Immature natural killer cell (primary cell): ENCODE measurements around the gene COPS7B. TPM values are rescaled to one million over a fixed set of nuclear protein-coding genes. Genes with fewer than 3 reads are reported as not detected.
A peak's percentile ranks its signal among the peaks of the same experiment; 100 is the strongest.

Source experiments
- DNase-seq, 3 donors: peaks; one replicate each; pipeline ENCODE4 v3.0.0; 2022; ENCODE audit warnings: mixed read lengths in 1 of 3
- H3K27ac Mint-ChIP-seq, 6 donors: one replicate each; pipeline ENCODE4 v1.8.0; 2020; ENCODE audit warnings: mixed read lengths in 6 of 6, mild to moderate bottlenecking in 5 of 6, inconsistent platforms in 4 of 6, moderate library complexity in 3 of 6
- H3K27me3 Mint-ChIP-seq, 3 donors: one replicate each; pipeline ENCODE4 v1.8.0; 2020 to 2021; ENCODE audit warnings: low read depth in 3 of 3, mild to moderate bottlenecking in 3 of 3, mixed read lengths in 3 of 3, moderate library complexity in 3 of 3, inconsistent platforms in 1 of 3
- H3K36me3 Mint-ChIP-seq, 3 donors: one replicate each; pipeline ENCODE4 v1.8.0; 2020; ENCODE audit warnings: mixed read lengths in 3 of 3, inconsistent platforms in 2 of 3, mild to moderate bottlenecking in 2 of 3
- H3K4me1 Mint-ChIP-seq, 2 donors: one replicate each; pipeline ENCODE4 v1.8.0; 2020; ENCODE audit warnings: inconsistent platforms in 2 of 2, mild to moderate bottlenecking in 2 of 2, mixed read lengths in 2 of 2, moderate library complexity in 1 of 2
- H3K4me3 Mint-ChIP-seq, 5 donors: one replicate each; pipeline ENCODE4 v1.8.0; 2020; ENCODE audit warnings: mild to moderate bottlenecking in 5 of 5, mixed read lengths in 5 of 5, inconsistent platforms in 3 of 5, moderate library complexity in 3 of 5
- H3K9me3 Mint-ChIP-seq, 6 donors: one replicate each; pipeline ENCODE4 v1.8.0; 2020; ENCODE audit warnings: mild to moderate bottlenecking in 6 of 6, mixed read lengths in 6 of 6, inconsistent platforms in 4 of 6, moderate library complexity in 3 of 6
- polyA plus RNA-seq, 3 donors: library from polyadenylated mRNA; unstranded; fragments of 300-500 nt; fragmentation: Illumina TruSeq; gene quantifications; one replicate each; pipeline ENCODE4 v1.2.3, GENCODE V29; 2021

The COPS7B gene
- polyA plus RNA-seq, 3 donors from 2014 or later = 23.2 to 29.0 (median 28.9) TPM

DNA sequence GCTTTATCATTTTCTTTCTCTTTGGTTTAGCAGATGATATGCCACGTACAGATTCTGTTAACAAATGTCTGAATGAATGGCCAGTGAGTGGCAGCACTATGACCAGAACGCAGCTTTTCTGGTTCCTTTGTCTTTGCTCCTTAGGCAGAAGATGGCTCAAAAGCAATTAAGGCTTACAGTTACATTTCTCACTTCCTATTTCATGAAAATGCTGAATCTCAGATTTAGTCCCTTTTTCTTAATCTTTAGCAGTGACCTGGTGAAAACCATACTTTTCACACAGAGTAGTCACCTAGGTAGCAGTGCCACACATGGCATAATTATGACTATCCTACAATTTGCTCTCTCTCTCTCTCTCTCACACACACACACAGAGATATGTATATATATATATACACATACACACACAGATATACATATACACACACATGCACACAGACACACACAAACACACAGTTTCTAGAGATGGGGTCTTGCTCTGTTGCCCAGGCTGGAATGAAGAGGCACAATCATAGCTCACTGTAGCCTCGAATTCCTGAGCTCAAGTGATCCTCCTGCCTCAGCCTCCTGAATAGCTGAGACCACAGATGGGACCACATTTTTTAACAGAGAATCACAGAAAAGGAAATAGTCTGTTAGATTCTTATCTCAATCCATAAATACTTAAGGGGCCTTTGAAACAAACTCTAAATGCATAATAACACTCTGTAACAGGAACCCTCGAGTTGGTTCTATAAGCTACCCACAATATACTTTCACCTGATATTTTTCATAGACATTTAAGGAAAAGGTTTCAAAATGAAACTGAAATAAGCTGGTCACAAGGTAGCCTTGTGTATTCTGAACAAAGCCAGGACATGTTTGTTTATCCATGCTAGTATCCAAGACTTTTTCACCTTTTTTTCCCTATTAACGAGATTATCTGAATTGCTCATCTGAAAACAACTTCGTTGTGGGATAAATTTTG, 16.8 kb upstream of the COPS7B start:
- H3K4me1 Mint-ChIP-seq = peaks cover 21 to 25% of the 10 kb centered on the region in 2 donors
- H3K27ac Mint-ChIP-seq = no peak overlapping the region
- no peak for DNase-seq
- no peaks in the 10 kb centered on the region for H3K9me3 Mint-ChIP-seq
- H3K4me3 Mint-ChIP-seq = no peak overlapping the region
- peaks cover 0 to 3% (median 0%) of the 10 kb centered on the region in 3 donors for H3K27me3 Mint-ChIP-seq
- H3K36me3 Mint-ChIP-seq = no peaks in the 10 kb centered on the region

DNA sequence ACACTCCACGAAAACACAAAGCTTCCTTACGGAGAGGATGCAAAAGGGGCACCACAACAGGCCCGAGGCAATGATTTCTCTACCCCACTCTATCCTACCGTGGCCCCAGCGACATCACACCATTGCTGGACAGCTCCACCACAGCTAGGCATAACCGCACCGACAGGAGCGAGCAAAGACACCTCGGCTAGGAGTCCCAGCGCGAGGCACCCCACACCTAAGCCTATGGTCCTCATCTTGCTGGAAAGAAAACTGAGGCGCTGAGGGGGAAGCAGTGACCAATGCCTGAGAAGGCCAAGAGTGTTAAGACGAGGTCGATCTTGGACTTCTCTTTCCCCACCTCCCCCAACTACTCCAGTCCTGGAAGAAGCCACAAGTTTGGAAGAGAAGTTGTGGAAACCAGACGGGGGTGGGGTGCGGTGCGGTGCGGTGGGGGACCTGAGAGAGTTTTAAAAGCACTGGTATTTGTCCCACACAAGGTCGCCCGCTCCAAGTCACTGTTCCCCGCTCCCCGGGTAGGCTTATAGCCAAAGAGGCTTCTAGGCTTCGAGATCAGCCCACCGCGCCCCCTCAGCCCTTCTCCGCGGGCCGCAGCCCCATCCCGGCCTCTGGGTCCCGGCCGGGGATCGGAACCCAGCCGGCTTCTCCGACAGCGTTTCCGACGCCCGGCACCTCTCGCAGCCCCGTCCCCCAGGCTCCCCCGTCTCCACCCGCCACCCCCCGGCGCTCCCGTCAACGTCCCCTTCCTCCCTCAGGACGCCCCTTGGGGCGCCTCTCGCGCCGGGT, 5.9 kb upstream of the COPS7B start:
- H3K27ac Mint-ChIP-seq = peak overlapping the region in 4 of 6 donors; percentile 20 to 64 (median 50)
- peaks cover 0 to 8% (median 0%) of the 10 kb centered on the region in 3 donors for H3K27me3 Mint-ChIP-seq
- peak overlapping the region; percentile 96 to 100 (median 98) for H3K4me3 Mint-ChIP-seq
- H3K36me3 Mint-ChIP-seq = no peaks in the 10 kb centered on the region
- H3K9me3 Mint-ChIP-seq = no peaks in the 10 kb centered on the region
- peak in 2 of 3 donors; percentile 0 to 2 for DNase-seq
- peaks cover 36 to 49% of the 10 kb centered on the region in 2 donors for H3K4me1 Mint-ChIP-seq

DNA sequence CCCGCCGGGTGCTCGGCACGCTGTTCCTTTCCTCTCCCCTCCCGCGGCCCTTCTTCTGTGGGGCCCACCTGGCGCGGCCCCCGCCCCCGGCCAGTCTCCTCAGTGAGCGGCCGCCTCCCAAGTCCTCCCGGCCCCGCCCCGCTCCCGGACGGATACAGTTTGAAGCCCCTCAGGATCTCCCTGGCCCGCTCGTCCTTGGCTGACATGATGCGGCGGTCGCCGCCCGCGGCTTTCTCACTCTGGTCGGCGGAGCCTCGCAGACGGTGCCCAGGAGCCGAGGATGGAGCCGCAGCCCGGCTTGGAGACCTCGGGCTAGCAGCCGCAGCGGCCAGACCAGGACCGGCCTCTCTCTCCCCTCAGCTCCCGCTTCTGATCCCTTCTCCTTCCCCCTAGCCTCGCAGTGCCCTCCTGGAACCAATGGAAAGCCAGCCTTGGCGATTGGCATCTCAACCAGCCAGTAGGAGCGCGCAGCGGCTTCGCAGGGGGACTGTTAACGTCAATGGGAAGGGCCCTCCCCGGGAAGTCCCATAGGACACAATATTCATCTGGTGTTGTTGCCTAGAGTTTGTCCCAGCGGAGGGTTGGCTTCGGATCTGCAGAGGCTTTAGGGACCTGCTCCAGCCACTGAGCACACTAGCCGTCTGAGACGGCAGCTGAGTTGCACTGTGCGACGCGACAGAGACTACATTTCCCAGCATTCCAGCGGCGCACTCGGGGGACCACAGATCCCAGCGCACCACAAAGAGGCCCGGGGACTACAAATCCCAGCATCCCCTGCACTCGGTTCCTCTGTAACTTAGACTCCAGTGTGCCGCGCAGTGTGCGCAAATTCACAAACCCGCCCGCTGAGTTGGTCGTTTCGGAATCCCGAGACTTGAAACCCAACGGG, 5.1 kb upstream of the COPS7B start, which contains the start of gene PDE6D:
Gene PDE6D, minus strand, starts transcription at position 374 of the 889 bp plus-strand sequence. Its CDS starts 168 bp downstream, at position 206.
- H3K27ac Mint-ChIP-seq = peak within 1 kb of the TSS; percentile 95 to 99 (median 96)
- H3K4me3 Mint-ChIP-seq = peak within 1 kb of the TSS; percentile 96 to 100 (median 98)
- H3K36me3 Mint-ChIP-seq = no peaks in the 10 kb centered on the region
- no peaks in the 10 kb centered on the region for H3K9me3 Mint-ChIP-seq
- DNase-seq = peak; percentile 96
- peaks cover 43 to 57% of the 10 kb centered on the region in 2 donors for H3K4me1 Mint-ChIP-seq
- H3K27me3 Mint-ChIP-seq = peaks cover 0 to 8% (median 4%) of the 10 kb centered on the region in 3 donors

DNA sequence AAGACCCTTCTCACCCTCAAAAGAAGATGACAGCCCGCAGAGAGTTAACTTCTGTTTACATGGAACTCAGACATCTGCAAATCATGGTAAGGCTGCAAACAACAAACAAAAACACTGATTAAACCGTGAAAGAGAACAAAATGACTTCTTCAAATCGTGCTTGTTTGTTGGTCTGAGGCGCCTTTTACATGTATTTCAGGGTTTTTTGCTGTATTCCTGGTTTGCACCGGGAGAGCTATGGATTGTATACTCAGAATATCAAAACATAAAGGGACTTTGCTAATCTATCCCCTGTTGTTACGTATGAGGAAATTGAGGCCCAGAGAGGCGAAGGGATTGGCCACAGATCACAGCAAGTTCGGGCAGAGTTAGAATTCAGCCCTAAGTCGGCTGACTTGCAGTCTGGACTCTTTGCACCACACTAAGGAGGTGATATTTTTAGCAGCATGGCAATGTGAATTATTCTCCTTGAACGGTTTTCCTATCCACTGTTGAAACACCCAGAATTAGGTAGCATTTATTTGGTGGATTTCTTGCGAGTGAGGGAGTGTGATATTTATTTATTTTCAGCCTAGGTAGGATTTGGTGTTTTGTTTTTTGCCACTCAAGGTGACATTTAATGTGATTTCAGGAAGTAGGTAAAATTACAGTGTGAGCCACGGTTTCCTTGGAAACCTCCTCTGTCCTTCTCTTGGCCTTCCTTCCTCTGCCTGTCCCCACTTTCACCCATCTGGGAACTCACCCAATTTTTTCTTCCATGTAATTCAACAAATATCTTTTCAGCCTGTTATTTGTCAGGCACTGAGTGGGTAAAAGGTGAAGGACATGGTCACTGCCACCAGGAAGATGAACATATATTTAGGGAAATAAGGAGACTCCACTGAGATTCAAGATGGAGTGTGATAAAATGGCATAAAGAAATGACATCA, 4.2 kb upstream of the COPS7B start:
- Mint-ChIP-seq H3K36me3 (no peaks in the 10 kb centered on the region), H3K4me3 (peak overlapping the region; percentile 96 to 100 (median 98)), H3K9me3 (no peaks in the 10 kb centered on the region), H3K27ac (peak overlapping the region; percentile 95 to 99 (median 96)), H3K4me1 (peaks cover 50 to 63% of the 10 kb centered on the region in 2 donors), H3K27me3 (peaks cover 0 to 8% (median 5%) of the 10 kb centered on the region in 3 donors)
- peak in 1 of 3 donors; percentile 2 for DNase-seq

DNA sequence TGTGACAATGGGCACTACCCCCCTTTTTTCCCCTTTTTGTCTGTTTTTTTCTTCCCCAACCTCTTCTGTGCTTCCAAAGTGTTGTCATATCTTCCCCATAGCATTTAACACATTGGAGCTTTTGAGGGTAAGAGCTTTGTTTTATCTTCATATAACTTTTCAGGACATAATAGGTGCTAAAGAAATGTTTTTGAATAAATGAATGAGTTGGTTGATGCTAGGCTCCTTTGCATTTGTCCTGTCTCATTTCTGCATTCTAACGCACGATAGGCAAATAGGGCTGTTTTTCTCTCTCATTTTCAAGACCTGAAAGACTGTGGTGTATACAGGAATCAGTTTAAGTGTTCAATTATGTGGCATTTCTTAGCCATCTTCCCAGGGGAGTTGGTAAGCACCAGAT, 832 bp upstream of the COPS7B start:
- H3K9me3 Mint-ChIP-seq = no peaks in the 10 kb centered on the region
- no peak for DNase-seq

DNA sequence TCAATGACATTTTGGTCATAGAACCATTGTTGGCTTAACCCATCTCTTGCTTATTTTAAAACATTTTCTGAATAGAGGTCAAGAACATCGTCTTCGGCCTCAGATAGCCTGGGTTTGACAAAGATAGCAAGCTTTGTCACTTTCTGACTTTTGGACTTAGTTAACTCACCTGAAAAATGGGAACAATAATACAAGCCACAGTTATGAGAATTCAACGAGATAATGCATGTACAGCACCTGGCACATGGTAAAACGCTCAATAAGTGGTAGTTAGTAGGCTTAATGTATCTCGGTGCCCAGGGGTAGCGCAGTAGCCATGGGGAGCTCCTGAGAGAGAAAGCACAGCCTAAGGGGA, 446 bp upstream of the COPS7B start:
- H3K9me3 Mint-ChIP-seq = no peaks in the 10 kb centered on the region
- peaks cover 0 to 8% (median 8%) of the 10 kb centered on the region in 3 donors for H3K27me3 Mint-ChIP-seq
- peaks cover 0 to 4% (median 0%) of the 10 kb centered on the region in 3 donors for H3K36me3 Mint-ChIP-seq
- peak overlapping the region; percentile 46 to 82 (median 78) for H3K27ac Mint-ChIP-seq
- DNase-seq = peak in 1 of 3 donors; percentile 2
- peaks cover 53 to 82% of the 10 kb centered on the region in 2 donors for H3K4me1 Mint-ChIP-seq
- H3K4me3 Mint-ChIP-seq = peak overlapping the region; percentile 88 to 95 (median 93)

More for the DNA sequence above, 832 bp upstream of the COPS7B start:
- Mint-ChIP-seq H3K36me3 (peaks cover 0 to 4% (median 0%) of the 10 kb centered on the region in 3 donors), H3K4me3 (peak overlapping the region in 4 of 5 donors; percentile 88 to 93 (median 92)), H3K4me1 (peaks cover 53 to 82% of the 10 kb centered on the region in 2 donors), H3K27me3 (peaks cover 0 to 8% (median 8%) of the 10 kb centered on the region in 3 donors), H3K27ac (peak overlapping the region in 5 of 6 donors; percentile 23 to 82 (median 72))

DNA sequence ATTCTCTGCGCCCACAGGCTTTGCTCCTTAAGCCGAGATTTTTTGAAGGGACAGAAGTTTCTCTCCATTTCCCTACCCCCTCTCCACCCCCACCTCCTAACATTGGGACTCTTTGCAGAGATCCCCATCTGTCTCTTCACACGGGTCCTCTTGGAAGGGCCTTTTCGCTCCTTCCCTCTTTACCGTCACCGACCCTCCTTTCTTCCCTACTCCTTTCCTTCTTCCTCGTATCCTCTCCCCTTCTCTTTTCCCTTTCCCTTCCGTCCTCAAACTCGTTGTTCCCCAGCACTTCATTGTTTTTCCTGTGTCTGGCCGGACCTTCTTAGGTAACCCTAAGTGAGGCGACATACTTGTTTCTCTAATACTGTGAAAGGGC, 660 bp downstream of the COPS7B start:
- peaks cover 46 to 80% of the 10 kb centered on the region in 2 donors for H3K4me1 Mint-ChIP-seq
- H3K4me3 Mint-ChIP-seq = peak overlapping the region; percentile 88 to 95 (median 93)
- H3K27ac Mint-ChIP-seq = peak overlapping the region; percentile 23 to 89 (median 84)
- peaks cover 4 to 9% (median 7%) of the 10 kb centered on the region in 3 donors for H3K36me3 Mint-ChIP-seq
- H3K9me3 Mint-ChIP-seq = no peaks in the 10 kb centered on the region
- H3K27me3 Mint-ChIP-seq = peaks cover 0 to 8% (median 0%) of the 10 kb centered on the region in 3 donors
- DNase-seq = no peak

DNA sequence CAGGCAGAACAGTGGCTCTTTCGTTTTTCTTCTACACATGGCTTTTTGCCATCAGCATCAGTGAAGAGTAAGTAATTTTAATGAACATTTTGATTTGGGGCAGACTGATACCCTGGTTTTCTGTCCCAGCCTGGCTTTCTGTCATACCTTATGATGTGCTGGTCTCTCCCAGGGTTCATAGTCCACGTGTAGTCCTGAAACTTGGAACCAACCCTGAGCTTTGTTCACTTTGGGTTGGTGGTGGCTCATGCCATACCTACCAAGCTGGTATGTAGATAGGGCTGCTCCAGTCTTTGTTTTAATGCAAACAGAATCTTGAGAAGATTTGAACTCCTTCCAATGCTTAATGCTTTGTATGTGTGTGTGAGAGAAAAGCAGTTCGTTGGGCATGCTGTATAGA, 4.9 kb downstream of the COPS7B start:
- no peak overlapping the region for H3K4me3 Mint-ChIP-seq
- peaks cover 23 to 49% of the 10 kb centered on the region in 2 donors for H3K4me1 Mint-ChIP-seq
- no peaks in the 10 kb centered on the region for H3K9me3 Mint-ChIP-seq
- H3K27me3 Mint-ChIP-seq = peaks cover 0 to 6% (median 0%) of the 10 kb centered on the region in 3 donors
- H3K27ac Mint-ChIP-seq = peak overlapping the region in 1 of 6 donors; percentile 69
- peaks cover 10 to 22% (median 19%) of the 10 kb centered on the region in 3 donors for H3K36me3 Mint-ChIP-seq
- DNase-seq = no peak

DNA sequence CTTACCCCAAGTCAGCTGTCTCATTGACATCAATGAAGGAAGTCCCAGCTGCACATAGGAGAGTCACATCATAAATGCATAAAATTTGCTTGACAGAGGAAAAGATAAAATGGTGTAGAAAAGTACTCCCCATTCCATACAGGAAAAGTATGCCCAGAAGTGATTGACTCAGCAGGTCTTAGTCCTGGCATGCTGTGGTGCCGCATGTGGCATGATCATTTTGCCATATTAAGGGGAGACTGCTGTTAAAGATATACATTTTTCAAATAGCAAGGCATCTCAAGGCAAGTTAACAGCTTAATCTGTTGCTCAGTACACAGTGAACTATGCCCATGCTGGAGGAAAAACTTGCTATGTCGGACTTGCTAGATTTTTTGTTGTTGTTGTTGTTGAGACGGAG, 8.1 kb downstream of the COPS7B start:
- DNase-seq = no peak
- Mint-ChIP-seq H3K27ac (no peak overlapping the region), H3K4me3 (no peak overlapping the region), H3K27me3 (peaks cover 0 to 4% (median 0%) of the 10 kb centered on the region in 3 donors), H3K36me3 (peaks cover 25 to 48% (median 26%) of the 10 kb centered on the region in 3 donors), H3K9me3 (no peaks in the 10 kb centered on the region), H3K4me1 (peaks cover 4 to 23% of the 10 kb centered on the region in 2 donors)

DNA sequence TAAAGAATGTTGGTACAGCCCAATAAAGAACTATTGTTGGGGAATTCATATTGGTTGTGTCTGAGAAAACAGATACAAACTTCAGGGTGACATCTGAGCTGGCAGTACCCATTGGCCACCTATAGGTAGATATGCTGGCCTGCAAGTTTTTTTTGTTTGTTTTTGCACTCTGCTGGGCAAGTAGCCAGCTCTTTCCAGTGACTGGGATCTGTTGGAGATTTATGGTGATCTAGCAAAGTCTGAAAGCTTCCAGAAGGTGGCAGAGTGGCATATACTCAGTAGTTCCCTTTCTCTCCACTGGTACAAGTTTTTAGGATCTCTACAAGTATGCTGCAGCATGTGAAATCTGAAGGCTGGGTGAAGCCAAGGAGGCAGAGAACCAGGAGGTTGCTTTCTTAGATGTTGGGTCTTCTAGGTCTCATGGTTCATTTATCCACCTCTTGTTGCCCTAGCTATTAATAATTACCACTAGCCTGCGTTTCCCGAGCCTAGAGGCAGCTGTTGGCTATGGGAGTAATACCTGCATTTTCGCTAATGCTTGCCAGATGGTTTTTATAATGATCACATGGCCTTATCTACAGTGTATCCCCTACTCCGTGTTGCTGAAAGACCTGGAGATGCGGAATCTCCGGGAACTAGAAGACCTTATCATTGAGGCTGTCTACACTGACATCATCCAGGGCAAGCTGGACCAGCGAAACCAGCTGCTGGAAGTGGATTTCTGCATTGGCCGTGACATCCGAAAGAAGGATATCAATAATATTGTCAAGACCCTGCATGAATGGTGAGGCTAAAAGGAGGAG, 9.5 kb downstream of the COPS7B start:
- H3K36me3 Mint-ChIP-seq = peaks cover 25 to 56% (median 27%) of the 10 kb centered on the region in 3 donors
- H3K4me3 Mint-ChIP-seq = no peak overlapping the region
- H3K9me3 Mint-ChIP-seq = no peaks in the 10 kb centered on the region
- H3K27ac Mint-ChIP-seq = no peak overlapping the region
- H3K27me3 Mint-ChIP-seq = peaks cover 0 to 2% (median 0%) of the 10 kb centered on the region in 3 donors
- DNase-seq = no peak
- H3K4me1 Mint-ChIP-seq = peaks cover 4 to 15% of the 10 kb centered on the region in 2 donors

DNA sequence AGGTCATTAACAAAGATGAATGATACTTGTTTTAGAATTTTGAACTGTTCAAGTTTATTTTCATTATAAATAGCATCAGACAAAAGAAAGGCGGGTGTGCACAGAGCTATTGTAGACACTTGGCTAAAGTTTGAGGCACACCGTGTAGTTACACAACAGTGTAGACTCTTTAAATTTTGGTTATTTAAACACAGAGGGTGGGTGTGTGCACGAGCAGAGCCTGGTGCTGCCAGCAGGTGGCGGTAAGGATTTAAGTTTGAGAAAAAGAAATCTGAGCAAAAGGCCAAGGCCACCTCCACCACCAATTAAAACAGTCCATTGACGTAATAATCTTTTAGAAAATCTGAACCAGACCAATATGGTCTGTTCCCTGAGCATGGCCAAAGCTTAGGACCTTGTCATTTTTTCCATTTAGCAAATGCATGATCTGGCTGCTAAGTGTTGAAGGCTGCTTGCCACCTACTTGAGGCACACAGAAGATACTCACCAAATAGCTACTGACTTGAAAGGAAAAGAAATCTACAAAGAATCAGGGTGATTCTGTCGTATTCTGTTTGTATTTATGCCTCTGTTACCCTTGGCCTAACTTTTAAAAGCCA, 14.3 kb downstream of the COPS7B start:
- H3K36me3 Mint-ChIP-seq = peaks cover 14 to 48% (median 27%) of the 10 kb centered on the region in 3 donors
- no peak overlapping the region for H3K27ac Mint-ChIP-seq
- DNase-seq = peak in 1 of 3 donors; percentile 7
- H3K4me3 Mint-ChIP-seq = no peak overlapping the region
- peaks cover 0 to 2% (median 0%) of the 10 kb centered on the region in 3 donors for H3K27me3 Mint-ChIP-seq
- H3K4me1 Mint-ChIP-seq = peaks cover 2 to 9% of the 10 kb centered on the region in 2 donors
- H3K9me3 Mint-ChIP-seq = no peaks in the 10 kb centered on the region
